Eye (tissue), 1 donor: ENCODE results near the gene KCTD5.
"Not testable (repeated sequence)": the region's sequence is repeated elsewhere in the genome, so short reads cannot be mapped to it uniquely, and the experiment has no call there.

Experiments used
- DNase-seq: peaks from one replicate; pipeline ENCODE4 v3.0.0-alpha.2; 2015

The KCTD5 gene

GRCh38 chr16:2673066-2673999, 9.0 kb upstream of the KCTD5 start:
- peak; percentile 97 for DNase-seq

- no peak for DNase-seq
These were observed 7.3 kb upstream of the KCTD5 start for GRCh38 chr16:2675021-2675420.

GRCh38 chr16:2675714-2676113, 6.6 kb upstream of the KCTD5 start:
- no peak for DNase-seq

- not testable (repeated sequence) for DNase-seq
These were observed 5.4 kb upstream of the KCTD5 start for GRCh38 chr16:2676937-2677336.

GRCh38 chr16:2678206-2678965, 3.9 kb upstream of the KCTD5 start:
- DNase-seq, result not testable (repeated sequence)

GRCh38 chr16:2679902-2680301, 2.4 kb upstream of the KCTD5 start:
- DNase-seq, result not testable (repeated sequence)

- not testable (repeated sequence) for DNase-seq
These were observed 2.0 kb upstream of the KCTD5 start for GRCh38 chr16:2680360-2680759.

- not testable (repeated sequence) for DNase-seq
These were observed 718 bp downstream of the KCTD5 start for GRCh38 chr16:2683041-2683440.

- not testable (repeated sequence) for DNase-seq
These were observed 3.8 kb downstream of the KCTD5 start for GRCh38 chr16:2686075-2686474.

GRCh38 chr16:2686912-2687507, 4.7 kb downstream of the KCTD5 start:
- no peak for DNase-seq

GRCh38 chr16:2687531-2688308, 5.4 kb downstream of the KCTD5 start:
- no peak for DNase-seq

GRCh38 chr16:2689422-2689821, 7.1 kb downstream of the KCTD5 start:
- DNase-seq, result not testable (repeated sequence)

GRCh38 chr16:2689968-2690801, 7.9 kb downstream of the KCTD5 start:
- DNase-seq, result no peak

- no peak for DNase-seq
These were observed 8.5 kb downstream of the KCTD5 start for GRCh38 chr16:2690852-2691251.

- no peak for DNase-seq
These were observed 9.3 kb downstream of the KCTD5 start for GRCh38 chr16:2691491-2692248.

GRCh38 chr16:2692251-2692947, 10.1 kb downstream of the KCTD5 start:
- DNase-seq, result peak; percentile 26

- peak; percentile 87 for DNase-seq
These were observed 10.8 kb downstream of the KCTD5 start for GRCh38 chr16:2692948-2693651.

- DNase-seq, result not testable (repeated sequence)
These were observed 14.4 kb downstream of the KCTD5 start for GRCh38 chr16:2696601-2697250.

GRCh38 chr16:2697401-2697948, 15.2 kb downstream of the KCTD5 start:
- no peak for DNase-seq
